MCF 10A (cell line): ENCODE data around the gene MARS1. TPM values are rescaled to one million over a fixed set of nuclear protein-coding genes. Genes with fewer than 3 reads are reported as not detected.

Experiments used
- BruUV-seq: library from RNA; stranded (reverse); fragments of 400-500 nt; replicated peaks from 2 replicates; lab custom pipeline; 2021; lab: Mats Ljungman, UMichigan
- CTCF ChIA-PET: fragments of 300-600 bp; sonication (Branson Sonifier 250); formaldehyde crosslinking; extraction: SDS; loops from one replicate; lab custom pipeline; 2021; ENCODE audit warnings: antibody characterized with exemption, inconsistent platforms; lab: Yijun Ruan, JAX
- POLR2A ChIA-PET: fragments of 300-600, 350-650 bp; sonication (Branson Sonifier 250); formaldehyde crosslinking; extraction: SDS; loops from one replicate; lab custom pipeline; 2020; ENCODE audit warnings: antibody characterized with exemption, inconsistent platforms; lab: Yijun Ruan, JAX
- DNase-seq: peaks from one replicate; pipeline ENCODE4 v3.0.0-alpha.2; 2018; ENCODE audit not compliant: unreplicated experiment
- H3K27ac Mint-ChIP-seq: one replicate; pipeline ENCODE4 v1.8.0; 2022; ENCODE audit warnings: mild to moderate bottlenecking, low read depth, mixed read lengths; ENCODE audit not compliant: unreplicated experiment
- H3K27me3 Mint-ChIP-seq: one replicate; pipeline ENCODE4 v1.8.0; 2022; ENCODE audit warnings: mixed read lengths; ENCODE audit not compliant: insufficient read depth, unreplicated experiment
- H3K36me3 Mint-ChIP-seq: one replicate; pipeline ENCODE4 v1.8.0; 2022; ENCODE audit warnings: mild to moderate bottlenecking, moderate library complexity, mixed read lengths; ENCODE audit not compliant: insufficient read depth, unreplicated experiment
- H3K4me1 Mint-ChIP-seq: one replicate; pipeline ENCODE4 v1.8.0; 2022; ENCODE audit warnings: mixed read lengths; ENCODE audit not compliant: insufficient read depth, unreplicated experiment
- H3K4me3 Mint-ChIP-seq: one replicate; pipeline ENCODE4 v1.8.0; 2022; ENCODE audit warnings: mild to moderate bottlenecking, moderate library complexity, mixed read lengths; ENCODE audit not compliant: unreplicated experiment
- H3K9me3 Mint-ChIP-seq: one replicate; pipeline ENCODE4 v1.8.0; 2022; ENCODE audit warnings: mixed read lengths; ENCODE audit not compliant: unreplicated experiment
- intact Hi-C: fragments of 100-400 bp; cut with micrococcal nuclease; formaldehyde crosslinking; loops from 2 replicates; pipeline ENCODE4 v1.14.1; 2022
- total RNA-seq: library from RNA; stranded (reverse); gene quantifications from 2 replicates; pipeline ENCODE4 v1.2.3, GENCODE V29; 2022
- TF ChIP-seq, protein P1 (sequence below): fragments of 200-600 bp; IDR thresholded peaks from one replicate; pipeline ENCODE4 v1.8.0; 2022; ENCODE audit warnings: antibody characterized with exemption, mild to moderate bottlenecking; ENCODE audit not compliant: unreplicated experiment

MARS1 gene
- total RNA-seq, 1 experiment from 2014 or later = 762 TPM

- TF ChIP-seq, protein P1, sequence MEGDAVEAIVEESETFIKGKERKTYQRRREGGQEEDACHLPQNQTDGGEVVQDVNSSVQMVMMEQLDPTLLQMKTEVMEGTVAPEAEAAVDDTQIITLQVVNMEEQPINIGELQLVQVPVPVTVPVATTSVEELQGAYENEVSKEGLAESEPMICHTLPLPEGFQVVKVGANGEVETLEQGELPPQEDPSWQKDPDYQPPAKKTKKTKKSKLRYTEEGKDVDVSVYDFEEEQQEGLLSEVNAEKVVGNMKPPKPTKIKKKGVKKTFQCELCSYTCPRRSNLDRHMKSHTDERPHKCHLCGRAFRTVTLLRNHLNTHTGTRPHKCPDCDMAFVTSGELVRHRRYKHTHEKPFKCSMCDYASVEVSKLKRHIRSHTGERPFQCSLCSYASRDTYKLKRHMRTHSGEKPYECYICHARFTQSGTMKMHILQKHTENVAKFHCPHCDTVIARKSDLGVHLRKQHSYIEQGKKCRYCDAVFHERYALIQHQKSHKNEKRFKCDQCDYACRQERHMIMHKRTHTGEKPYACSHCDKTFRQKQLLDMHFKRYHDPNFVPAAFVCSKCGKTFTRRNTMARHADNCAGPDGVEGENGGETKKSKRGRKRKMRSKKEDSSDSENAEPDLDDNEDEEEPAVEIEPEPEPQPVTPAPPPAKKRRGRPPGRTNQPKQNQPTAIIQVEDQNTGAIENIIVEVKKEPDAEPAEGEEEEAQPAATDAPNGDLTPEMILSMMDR = no peak
- Mint-ChIP-seq H3K9me3 (no peaks in the 10 kb centered on the region), H3K27me3 (no peaks in the 10 kb centered on the region), H3K27ac (no peak overlapping the region), H3K36me3 (peaks cover 47% of the 10 kb centered on the region), H3K4me3 (no peak overlapping the region), H3K4me1 (peaks cover 17% of the 10 kb centered on the region)
- intact Hi-C loops = no loop called here
- BruUV-seq = no TSS peak
- POLR2A ChIA-PET = interaction anchor here (0.9 to 1.5 kb wide), 4 partner anchors 9 to 52 kb away, joined by 3 to 6 read pairs (median 4); no protein-coding TSS in a partner anchor
- no peak for DNase-seq
- CTCF ChIA-PET = no interaction called here
Observed at GRCh38 chr12:57541717-57542116, 53.8 kb downstream of the MARS1 start.

DNA sequence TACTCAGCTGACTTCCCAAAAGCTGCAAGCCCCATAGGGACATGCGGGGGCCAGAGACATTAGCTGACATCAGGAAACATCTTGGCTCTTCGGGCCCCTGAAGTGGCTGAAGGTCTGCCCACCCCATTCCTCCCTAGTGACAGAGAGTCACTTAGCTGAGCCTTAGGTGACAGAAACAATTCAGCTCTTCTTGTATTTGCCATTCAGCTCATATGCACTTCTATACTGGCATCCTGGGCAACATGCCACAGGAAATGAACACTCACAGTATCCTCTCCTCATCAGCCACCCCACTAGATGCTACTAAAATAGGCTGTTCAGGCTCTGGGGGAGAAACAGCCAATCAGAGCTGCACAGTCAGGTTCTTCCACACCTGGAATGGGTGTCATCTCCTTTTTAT, 55.7 kb downstream of the MARS1 start:
- Mint-ChIP-seq H3K9me3 (no peaks in the 10 kb centered on the region), H3K36me3 (peaks cover 33% of the 10 kb centered on the region), H3K4me1 (peaks cover 25% of the 10 kb centered on the region), H3K27ac (no peak overlapping the region), H3K27me3 (no peaks in the 10 kb centered on the region), H3K4me3 (no peak overlapping the region)
- CTCF ChIA-PET = interaction anchor here (0.7 to 1.1 kb wide), 2 partner anchors 17 to 94 kb away, joined by 3 read pairs; no protein-coding TSS in a partner anchor
- no peak for DNase-seq
- BruUV-seq = no TSS peak
- POLR2A ChIA-PET = interaction anchor here (1.2 kb wide), 2 partner anchors 11 to 18 kb away, joined by 4 to 6 read pairs; no protein-coding TSS in a partner anchor
- intact Hi-C loops = no loop called here
- TF ChIP-seq, protein P1 = no peak

DNA sequence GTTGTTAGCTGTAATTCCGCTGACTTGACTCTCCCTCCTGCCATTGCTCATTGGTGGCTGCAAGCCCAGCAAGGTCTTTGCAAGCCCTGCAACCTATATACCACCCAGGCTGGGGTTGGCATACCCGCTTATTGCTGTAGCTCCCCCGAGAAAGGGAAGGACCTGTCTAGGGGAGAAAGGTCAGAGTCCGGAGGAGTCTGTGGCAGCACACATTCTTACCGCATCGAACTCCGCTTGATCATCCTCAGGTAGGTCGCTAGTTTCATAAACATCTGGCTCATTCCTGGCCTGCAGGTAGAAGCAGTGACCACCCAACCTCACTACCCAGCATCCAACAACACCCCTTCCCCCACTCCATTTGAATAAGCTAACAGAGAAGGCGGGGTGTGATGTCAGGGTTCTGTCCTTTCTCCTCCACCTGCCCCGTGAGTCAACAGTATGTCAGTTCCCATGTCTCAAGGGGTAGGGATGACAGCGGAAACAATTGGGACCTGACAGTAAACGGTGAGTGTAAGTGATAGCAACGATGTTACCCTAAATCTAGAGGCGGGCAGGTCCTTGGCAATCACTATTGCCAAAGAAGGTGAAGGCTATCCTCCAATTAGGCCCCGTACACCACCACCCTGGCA, 58.1 kb downstream of the MARS1 start:
- no TSS peak for BruUV-seq
- no peak for DNase-seq
- POLR2A ChIA-PET = interaction anchor here (0.5 to 3.6 kb wide), 20 partner anchors 9 to 1621 kb away, joined by 3 to 43 read pairs (median 4); partner anchors contain the start of genes DDIT3, LRP1, MBD6 and OS9

More for the DNA sequence above, 58.1 kb downstream of the MARS1 start:
- intact Hi-C loops = no loop called here
- H3K4me3 Mint-ChIP-seq = peak overlapping the region; percentile 93
- H3K27ac Mint-ChIP-seq = peak overlapping the region; percentile 98
- TF ChIP-seq, protein P1 = no peak
- peaks cover 32% of the 10 kb centered on the region for H3K4me1 Mint-ChIP-seq
- H3K27me3 Mint-ChIP-seq = no peaks in the 10 kb centered on the region
- H3K36me3 Mint-ChIP-seq = peaks cover 23% of the 10 kb centered on the region
- H3K9me3 Mint-ChIP-seq = no peaks in the 10 kb centered on the region
- CTCF ChIA-PET = interaction anchor here (0.5 to 2.5 kb wide), 10 partner anchors 9 to 1049 kb away, joined by 3 to 7 read pairs (median 4); partner anchors contain the start of genes CYP27B1 and OS9
